H1 (cell line): ENCODE data around the gene INPP4B. TPM values are rescaled to one million over a fixed set of nuclear protein-coding genes. Genes with fewer than 3 reads are reported as not detected.

Source experiments
- CTCF ChIA-PET: fragments of 300-600 bp; sonication (Branson Sonifier 250); formaldehyde crosslinking; loops from one replicate; lab custom pipeline; 2021; ENCODE audit not compliant: partially characterized antibody; lab: Charles Lee
- POLR2A ChIA-PET: fragments of 300-600 bp; sonication (Branson Sonifier 250); formaldehyde crosslinking; loops from one replicate; lab custom pipeline; 2021; ENCODE audit warnings: inconsistent platforms; ENCODE audit not compliant: partially characterized antibody; lab: Charles Lee
- DNase-seq, 2 experiments: peaks; one replicate each; pipeline versions ENCODE4 v3.0.0 to v3.0.0-alpha.2; 2010 to 2022; ENCODE audit warnings: low spot score in 2 of 2, low read depth in 1 of 2, mixed read lengths in 1 of 2
- FAIRE-seq: peaks from 2 replicates; lab custom pipeline; 2011; peaks lifted over from hg19 to GRCh38; lab: Jason Lieb, UNC
- H2AFZ ChIP-seq: 2 replicates; pipeline ENCODE4 v1.8.1; 2012; ENCODE audit warnings: low read length, inconsistent platforms
- H2AK5ac ChIP-seq: 2 replicates; pipeline ENCODE4 v1.6.1; 2013; ENCODE audit warnings: low read depth, low read length
- H2BK120ac ChIP-seq: replicated peaks from 2 replicates; pipeline ENCODE3; 2013; ENCODE audit warnings: low read depth, low read length, inconsistent platforms
- H2BK12ac ChIP-seq: 2 replicates; pipeline ENCODE4 v1.6.1; 2013; ENCODE audit warnings: low read depth, low read length
- H2BK15ac ChIP-seq: 2 replicates; pipeline ENCODE4 v1.6.1; 2013; ENCODE audit warnings: low read length
- H2BK20ac ChIP-seq: 2 replicates; pipeline ENCODE4 v1.6.1; 2013; ENCODE audit warnings: low read length
- H2BK5ac ChIP-seq: 2 replicates; pipeline ENCODE4 v1.6.1; 2013; ENCODE audit warnings: low read depth, low read length
- H3K14ac ChIP-seq: 2 replicates; pipeline ENCODE4 v1.6.1; 2013; ENCODE audit warnings: inconsistent platforms; ENCODE audit not compliant: insufficient read length
- H3K18ac ChIP-seq: 2 replicates; pipeline ENCODE4 v1.6.1; 2013; ENCODE audit warnings: low read length; ENCODE audit errors: extremely low read depth
- H3K23ac ChIP-seq: 2 replicates; pipeline ENCODE4 v1.6.1; 2013; ENCODE audit warnings: inconsistent platforms; ENCODE audit not compliant: insufficient read length
- H3K23me2 ChIP-seq: 2 replicates; pipeline ENCODE4 v1.6.1; 2013; ENCODE audit warnings: low read depth, low read length
- H3K27ac ChIP-seq: 2 replicates; pipeline ENCODE4 v1.6.1; 2011; ENCODE audit warnings: low read depth, low read length, inconsistent platforms
- H3K27me3 ChIP-seq, 4 experiments: replicated peaks in 1 of 4; 1 replicate in 1 of 4; 2 replicates in 3 of 4; pipeline versions ENCODE4 v1.6.1 to v1.8.1; 2011 to 2013; ENCODE audit warnings: low read length in 3 of 4, mild to moderate bottlenecking in 3 of 4, inconsistent platforms in 2 of 4, mixed read lengths in 2 of 4, moderate library complexity in 1 of 4; ENCODE audit not compliant: control insufficient read depth in 3 of 4, insufficient read depth in 3 of 4; ENCODE audit errors: extremely low read depth in 1 of 4
- H3K36me3 ChIP-seq, 4 experiments: 2 replicates each; pipeline versions ENCODE4 v1.6.1 to v1.8.1; 2011 to 2013; ENCODE audit warnings: mild to moderate bottlenecking in 4 of 4, low read length in 3 of 4, moderate library complexity in 2 of 4, control low read depth in 1 of 4, inconsistent platforms in 1 of 4; ENCODE audit not compliant: insufficient read depth in 4 of 4, control insufficient read depth in 2 of 4
- H3K4ac ChIP-seq: replicated peaks from 2 replicates; pipeline ENCODE3; 2013; ENCODE audit warnings: low read length, low read depth, mixed read lengths, inconsistent platforms; ENCODE audit not compliant: insufficient read length
- H3K4me1 ChIP-seq, 4 experiments: replicated peaks in 1 of 4; 1 replicate in 1 of 4; 2 replicates in 3 of 4; pipeline versions ENCODE4 v1.6.1 to v1.8.1; 2011 to 2013; ENCODE audit warnings: low read length in 3 of 4, inconsistent platforms in 2 of 4, mixed read lengths in 1 of 4; ENCODE audit not compliant: insufficient read depth in 4 of 4, control insufficient read depth in 3 of 4
- H3K4me2 ChIP-seq, 2 experiments: 2 replicates each; pipeline versions ENCODE4 v1.6.1 to v1.8.1; 2011 to 2013; ENCODE audit warnings: low read depth in 2 of 2, low read length in 2 of 2, control low read depth in 1 of 2, inconsistent platforms in 1 of 2, mild to moderate bottlenecking in 1 of 2; ENCODE audit not compliant: insufficient read depth in 1 of 2
- H3K4me3 ChIP-seq, 4 experiments: fragments of 200-600, 300-600 bp in 1 of 4; sonication (generic), shearing (Covaris generic), sonication (Bioruptor Twin) in 1 of 4; 2 replicates each; pipeline versions ENCODE4 v1.5.1 to v1.8.1; 2011 to 2016; ENCODE audit warnings: low read length in 4 of 4, low read depth in 3 of 4, control low read depth in 2 of 4, inconsistent platforms in 2 of 4, mild to moderate bottlenecking in 2 of 4, mixed read lengths in 1 of 4, moderate library complexity in 1 of 4; ENCODE audit not compliant: insufficient read depth in 2 of 4; ENCODE audit errors: extremely low read depth in 1 of 4
- H3K56ac ChIP-seq: replicated peaks from 2 replicates; pipeline ENCODE3; 2013; ENCODE audit warnings: low read depth, mild to moderate bottlenecking, mixed read lengths, low read length, inconsistent platforms; ENCODE audit not compliant: insufficient read length
- H3K79me1 ChIP-seq: 2 replicates; pipeline ENCODE4 v1.6.1; 2013; ENCODE audit warnings: low read depth, low read length, control low read depth
- H3K79me2 ChIP-seq, 2 experiments: 2 replicates each; pipeline versions ENCODE4 v1.6.1 to v1.8.1; 2012 to 2013; ENCODE audit warnings: low read length in 2 of 2, mild to moderate bottlenecking in 2 of 2, inconsistent platforms in 1 of 2; ENCODE audit not compliant: insufficient read depth in 2 of 2, control insufficient read depth in 1 of 2
- H3K9ac ChIP-seq, 4 experiments: replicated peaks in 1 of 4; 1 replicate in 1 of 4; 2 replicates in 3 of 4; pipeline versions ENCODE4 v1.6.1 to v1.8.1; 2011 to 2013; ENCODE audit warnings: low read depth in 3 of 4, low read length in 3 of 4, control low read depth in 2 of 4, mild to moderate bottlenecking in 2 of 4, moderate library complexity in 2 of 4, inconsistent platforms in 1 of 4; ENCODE audit errors: extremely low read depth in 1 of 4
- H3K9me3 ChIP-seq, 2 experiments: 2 replicates each; pipeline versions ENCODE4 v1.6.1 to v1.8.1; 2012 to 2013; ENCODE audit warnings: mild to moderate bottlenecking in 2 of 2, moderate library complexity in 2 of 2, control low read depth in 1 of 2, inconsistent platforms in 1 of 2, low read depth in 1 of 2, low read length in 1 of 2, mixed read lengths in 1 of 2; ENCODE audit not compliant: insufficient read depth in 2 of 2
- H4K20me1 ChIP-seq, 2 experiments: replicated peaks in 1 of 2; 2 replicates each; pipeline versions ENCODE3 to v1.8.1; 2011 to 2013; ENCODE audit warnings: inconsistent platforms in 2 of 2, low read length in 2 of 2, mild to moderate bottlenecking in 1 of 2; ENCODE audit not compliant: insufficient read depth in 2 of 2, control insufficient read depth in 1 of 2
- H4K5ac ChIP-seq: 2 replicates; pipeline ENCODE4 v1.6.1; 2013; ENCODE audit warnings: low read length, low read depth, mixed read lengths, inconsistent platforms; ENCODE audit not compliant: insufficient read length
- H4K8ac ChIP-seq: 2 replicates; pipeline ENCODE4 v1.8.0; 2013; ENCODE audit warnings: mild to moderate bottlenecking, moderate library complexity, low read length, inconsistent platforms; ENCODE audit not compliant: insufficient read depth; ENCODE audit errors: extremely low read depth
- H4K91ac ChIP-seq: replicated peaks from 2 replicates; pipeline ENCODE3; 2013; ENCODE audit warnings: low read length, mixed read lengths, inconsistent platforms; ENCODE audit not compliant: insufficient read length
- BRCA1 ChIP-seq: IDR thresholded peaks from 2 replicates; pipeline ENCODE4 v1.6.1; 2012; ENCODE audit warnings: low read depth, low read length, improper control_type of control experiment
- CBX5 ChIP-seq: fragments of 300-800, 300-1000 bp; sonication (generic); IDR thresholded peaks from 2 replicates; pipeline ENCODE4 v1.7.1; 2016; ENCODE audit warnings: antibody characterized with exemption, low read length, low read depth
- CEBPB ChIP-seq: IDR thresholded peaks from 2 replicates; pipeline ENCODE4 v1.6.1; 2012; ENCODE audit warnings: low read depth, low read length
- CTBP2 ChIP-seq: IDR thresholded peaks from 2 replicates; pipeline ENCODE4 v1.7.0; 2011; ENCODE audit warnings: borderline replicate concordance, mild to moderate bottlenecking, moderate library complexity, mixed read lengths, low read length; ENCODE audit not compliant: insufficient read depth, insufficient read length
- EZH2 ChIP-seq: fragments of 200-600 bp; sonication (generic); IDR thresholded peaks from 2 replicates; pipeline ENCODE4 v1.7.1; 2012; ENCODE audit warnings: low read depth, mild to moderate bottlenecking, moderate library complexity, low read length, inconsistent platforms; ENCODE audit not compliant: severe bottlenecking
- HDAC6 ChIP-seq: IDR thresholded peaks from one replicate; pipeline ENCODE4 v1.7.1; 2012; ENCODE audit warnings: low read depth, mild to moderate bottlenecking, inconsistent platforms, low read length, moderate library complexity
- RBBP5 ChIP-seq: IDR thresholded peaks from 2 replicates; pipeline ENCODE4 v1.7.1; 2012; ENCODE audit warnings: low read depth, mild to moderate bottlenecking, inconsistent platforms, low read length, moderate library complexity, borderline replicate concordance
- RXRA ChIP-seq: IDR thresholded peaks from 2 replicates; pipeline ENCODE4 v1.6.1; 2011; ENCODE audit warnings: low read depth, mild to moderate bottlenecking, low read length, moderate library complexity; ENCODE audit not compliant: insufficient read depth
- SIN3A ChIP-seq, 2 experiments: IDR thresholded peaks in 1 of 2; conservative IDR thresholded peaks in 1 of 2; 2 replicates each; pipeline ENCODE4 v1.6.1; 2011 to 2012; ENCODE audit warnings: low read length in 2 of 2, improper control_type of control experiment in 1 of 2, low read depth in 1 of 2, mild to moderate bottlenecking in 1 of 2
- SIX5 ChIP-seq: IDR thresholded peaks from 2 replicates; pipeline ENCODE4 v1.6.1; 2011; ENCODE audit warnings: mild to moderate bottlenecking, low read depth, low read length
- SP1 ChIP-seq: IDR thresholded peaks from 2 replicates; pipeline ENCODE4 v1.6.1; 2011; ENCODE audit warnings: low read depth, low read length
- WGBS, 2 experiments: shearing (Covaris generic) in 1 of 2; methylation state at CpG; one replicate each; pipeline versions ENCODE4 v1.1.6 to v1.1.7; 2013 to 2015; ENCODE audit warnings: low lambda C conversion rate in 2 of 2, mixed read lengths in 2 of 2, inconsistent platforms in 1 of 2, low coverage in 1 of 2, missing lambda C conversion rate in 1 of 2; ENCODE audit not compliant: insufficient replicate concordance in 2 of 2, insufficient coverage in 1 of 2, insufficient read length in 1 of 2; ENCODE audit errors: extremely low coverage in 1 of 2, missing lambda C conversion rate in 1 of 2; 5-methylcytosine and 5-hydroxymethylcytosine counted together
- polyA plus RNA-seq, 7 experiments: library from polyadenylated mRNA; depleted of rRNA in 3 of 7; stranded (reverse) in 5 of 7; unstranded in 2 of 7; fragments of >200 nt in 5 of 7; fragments of 200-250 nt in 2 of 7; gene quantifications; 1 replicate in 5 of 7; 2 replicates in 1 of 7; 4 replicates in 1 of 7; pipeline versions ENCODE4 v1.2.1 to v1.2.3, GENCODE V29; 2011 to 2013; ENCODE audit warnings: missing spikeins in 2 of 7, mixed read lengths in 2 of 7
- total RNA-seq: library from RNA; stranded (reverse); fragmentation: NEBNext Ultra II Directional; extraction: Animal tissue kit (Norgen Biotek cat#: 25700); gene quantifications from 2 replicates; pipeline ENCODE4 v1.2.1, GENCODE V29; 2021
- TF ChIP-seq, protein P1 (sequence below): IDR thresholded peaks from 2 replicates; pipeline ENCODE4 v1.6.1; 2011; ENCODE audit warnings: low read length, improper control_type of control experiment
- TF ChIP-seq, protein P2 (sequence below): IDR thresholded peaks from 2 replicates; pipeline ENCODE4 v1.6.1; 2011; ENCODE audit warnings: low read depth, mild to moderate bottlenecking, low read length; ENCODE audit not compliant: insufficient read depth

INPP4B gene
- total and polyA plus RNA-seq, 2 of the 8 experiments (the other 6 are each of a cell fraction or from before 2014, with no cell fraction given) = 0.11 to 0.54 TPM

GRCh38 chr4:142092941-142093340 lies 753.2 kb downstream of the INPP4B start:
- Histone ChIP-seq H3K14ac (no peak overlapping the region), H3K79me1 (no peaks in the 10 kb centered on the region), H3K4ac (no peak overlapping the region), H2BK120ac (no peak overlapping the region), H2BK20ac (no peak overlapping the region), H3K56ac (no peak overlapping the region), H4K20me1 (no peaks in the 10 kb centered on the region), H3K23me2 (no peaks in the 10 kb centered on the region), H4K8ac (no peak overlapping the region), H3K4me3 (no peak overlapping the region), H3K18ac (no peak overlapping the region), H2AK5ac (no peak overlapping the region), H3K23ac (no peak overlapping the region), H4K91ac (no peak overlapping the region), H3K27ac (no peak overlapping the region), H3K79me2 (no peaks in the 10 kb centered on the region), H2BK15ac (no peak overlapping the region), H4K5ac (no peak overlapping the region), H2BK12ac (no peak overlapping the region), H3K9me3 (no peaks in the 10 kb centered on the region), H3K9ac (no peak overlapping the region), H2AFZ (no peak overlapping the region), H3K36me3 (no peaks in the 10 kb centered on the region), H3K27me3 (no peaks in the 10 kb centered on the region), H2BK5ac (no peak overlapping the region), H3K4me1 (no peaks in the 10 kb centered on the region), H3K4me2 (no peak overlapping the region)
- ChIA-PET CTCF (interaction anchor here (1.4 kb wide), 1 partner anchor 11 kb away, joined by 3 read pairs; no protein-coding TSS in a partner anchor), POLR2A (no interaction called here)
- no peak for DNase-seq
- WGBS, 2 experiments = 92% methylated on average over 1 of the region's 1 CpG; no CpG with 5 or more reads in 1 of the 2 experiments
- FAIRE-seq = no peak
- TF ChIP-seq SP1 = no peak
- TF ChIP-seq SIN3A (conservative IDR thresholded peaks at IDR 0.05 in 1 of 2, IDR thresholded peaks at IDR 0.05 in 1 of 2; ENCODE audit: low read depth in 1 of 2, low read length in 2 of 2) = no peak
- no peak for TF ChIP-seq RXRA
- TF ChIP-seq HDAC6 = no peak
- no peak for TF ChIP-seq RBBP5
- TF ChIP-seq CTBP2 = no peak
- TF ChIP-seq BRCA1 = no peak
- TF ChIP-seq SIX5 = no peak
- TF ChIP-seq CEBPB = no peak
- TF ChIP-seq CBX5 = no peak
- no peak for TF ChIP-seq EZH2
- TF ChIP-seq, protein P1, sequence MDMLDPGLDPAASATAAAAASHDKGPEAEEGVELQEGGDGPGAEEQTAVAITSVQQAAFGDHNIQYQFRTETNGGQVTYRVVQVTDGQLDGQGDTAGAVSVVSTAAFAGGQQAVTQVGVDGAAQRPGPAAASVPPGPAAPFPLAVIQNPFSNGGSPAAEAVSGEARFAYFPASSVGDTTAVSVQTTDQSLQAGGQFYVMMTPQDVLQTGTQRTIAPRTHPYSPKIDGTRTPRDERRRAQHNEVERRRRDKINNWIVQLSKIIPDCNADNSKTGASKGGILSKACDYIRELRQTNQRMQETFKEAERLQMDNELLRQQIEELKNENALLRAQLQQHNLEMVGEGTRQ = no peak
- TF ChIP-seq, protein P2, sequence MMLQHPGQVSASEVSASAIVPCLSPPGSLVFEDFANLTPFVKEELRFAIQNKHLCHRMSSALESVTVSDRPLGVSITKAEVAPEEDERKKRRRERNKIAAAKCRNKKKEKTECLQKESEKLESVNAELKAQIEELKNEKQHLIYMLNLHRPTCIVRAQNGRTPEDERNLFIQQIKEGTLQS = no peak
